Iris pigment epithelial cell (primary cell): ENCODE measurements around the gene PJA1.

Source experiments
- DNase-seq: peaks from one replicate; pipeline ENCODE4 v3.0.0-alpha.2; 2011; ENCODE audit warnings: low read depth

The PJA1 gene

DNA sequence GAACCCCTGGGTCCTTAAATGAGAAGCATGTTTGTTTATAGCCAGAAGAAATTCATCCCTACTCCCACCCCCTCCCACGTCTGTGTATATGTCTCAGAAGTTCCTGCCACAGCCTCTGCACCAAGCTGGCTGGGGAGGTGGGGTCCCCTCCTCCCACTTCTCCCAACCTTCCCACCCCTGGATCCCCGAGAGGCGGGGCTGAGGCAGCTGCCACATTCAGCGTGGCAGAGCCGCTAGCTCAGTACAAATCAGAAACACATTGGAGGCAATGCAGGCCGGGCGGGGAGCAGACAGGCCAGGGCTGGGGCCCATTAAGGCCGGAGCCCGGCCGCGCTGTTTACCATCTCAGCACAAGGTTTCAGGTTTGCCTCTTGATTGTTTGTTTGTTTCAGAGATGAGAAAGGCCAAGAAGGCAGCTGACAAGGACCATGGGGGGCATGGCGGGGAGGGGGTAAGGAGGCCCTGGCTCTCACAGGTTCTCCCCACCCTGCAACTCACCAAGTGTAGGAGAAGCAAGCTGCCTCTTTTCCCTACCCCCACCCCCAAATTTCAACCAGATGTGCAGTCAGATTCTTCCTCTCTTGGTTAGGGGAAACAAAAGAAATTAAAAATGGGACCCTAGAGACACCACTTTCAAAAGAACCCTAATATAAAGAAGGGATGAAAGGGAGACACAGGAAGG is 22.3 kb downstream of the PJA1 start:
- no peak for DNase-seq

DNA sequence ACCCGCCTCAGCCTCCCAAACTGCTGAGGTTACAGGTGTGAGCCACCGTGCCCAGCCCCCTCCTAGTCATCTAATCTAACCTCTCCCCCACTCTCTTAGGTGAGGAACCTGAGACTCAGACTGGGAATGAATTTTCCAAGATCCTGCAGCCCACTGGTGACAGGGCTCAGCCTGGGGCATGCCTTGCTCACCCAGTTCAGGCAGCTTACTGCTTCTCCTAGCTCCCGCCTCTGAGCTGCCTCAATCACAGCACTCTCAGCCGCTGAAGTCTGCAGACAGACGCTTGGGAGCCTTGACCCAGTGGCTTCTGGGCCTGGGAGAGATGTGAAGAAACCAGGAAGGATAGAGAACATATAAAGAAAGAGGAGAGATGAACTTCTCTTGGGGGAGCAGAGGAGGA is 24.4 kb downstream of the PJA1 start:
- DNase-seq, result no peak

GRCh38 chrX:69139516-69139915 is 25.7 kb downstream of the PJA1 start:
- DNase-seq, result no peak

GRCh38 chrX:69138512-69138911 is 26.7 kb downstream of the PJA1 start:
- DNase-seq, result no peak

DNA sequence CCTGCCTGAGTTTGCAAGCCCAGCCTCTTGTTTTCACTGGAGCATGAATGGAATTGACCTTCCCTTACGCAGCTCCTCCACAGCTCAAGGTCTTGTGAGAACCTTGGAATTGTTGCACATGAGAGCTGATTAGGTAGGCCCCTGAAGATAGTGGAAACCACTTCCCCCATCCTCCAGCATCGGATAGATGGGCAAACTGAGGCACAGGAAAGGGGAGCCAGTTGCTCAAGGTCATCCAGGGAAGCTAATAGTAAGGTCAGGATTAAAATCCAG is 27.2 kb downstream of the PJA1 start:
- no peak for DNase-seq

GRCh38 chrX:69137371-69138117 is 27.7 kb downstream of the PJA1 start:
- peak; percentile 62 for DNase-seq

DNA sequence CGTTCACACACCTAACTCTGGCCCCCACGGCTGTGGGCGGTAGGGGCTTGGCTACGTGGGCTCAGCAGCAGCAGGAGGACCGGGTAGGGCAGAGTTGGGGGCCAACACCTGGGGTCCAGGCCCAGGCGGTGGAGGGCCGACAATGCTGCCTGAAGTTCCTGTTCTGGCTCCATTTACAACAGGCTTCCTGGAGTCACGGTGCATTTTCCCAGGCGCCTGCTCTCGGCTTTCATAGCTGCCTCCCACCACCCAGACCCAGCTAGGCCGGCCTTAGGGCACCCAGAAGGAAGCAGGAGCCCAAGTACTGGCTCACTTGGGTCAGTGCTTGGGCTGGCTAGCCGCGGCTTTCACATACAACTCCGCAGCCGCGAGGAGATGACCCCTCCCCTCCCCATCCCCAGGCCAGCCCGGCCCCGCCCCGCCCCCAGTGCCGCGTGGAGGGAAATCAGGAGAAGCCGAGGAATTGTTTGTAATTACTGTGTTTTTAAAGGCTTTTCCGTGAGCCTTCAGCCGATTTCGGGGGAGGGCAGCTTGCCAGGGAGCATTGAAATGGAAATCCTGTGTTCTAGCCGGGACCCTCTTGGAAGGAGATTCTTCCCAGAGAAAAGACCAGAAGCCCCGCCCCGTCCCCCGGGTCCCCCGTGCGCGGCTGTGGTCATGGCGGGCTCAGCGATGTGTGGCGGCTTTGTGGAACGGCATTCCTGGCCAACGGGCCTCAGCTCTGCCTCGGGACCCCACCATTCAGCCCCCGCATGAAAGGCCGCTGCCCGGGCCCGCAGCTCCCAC is 28.5 kb downstream of the PJA1 start:
- DNase-seq, result no peak

DNA sequence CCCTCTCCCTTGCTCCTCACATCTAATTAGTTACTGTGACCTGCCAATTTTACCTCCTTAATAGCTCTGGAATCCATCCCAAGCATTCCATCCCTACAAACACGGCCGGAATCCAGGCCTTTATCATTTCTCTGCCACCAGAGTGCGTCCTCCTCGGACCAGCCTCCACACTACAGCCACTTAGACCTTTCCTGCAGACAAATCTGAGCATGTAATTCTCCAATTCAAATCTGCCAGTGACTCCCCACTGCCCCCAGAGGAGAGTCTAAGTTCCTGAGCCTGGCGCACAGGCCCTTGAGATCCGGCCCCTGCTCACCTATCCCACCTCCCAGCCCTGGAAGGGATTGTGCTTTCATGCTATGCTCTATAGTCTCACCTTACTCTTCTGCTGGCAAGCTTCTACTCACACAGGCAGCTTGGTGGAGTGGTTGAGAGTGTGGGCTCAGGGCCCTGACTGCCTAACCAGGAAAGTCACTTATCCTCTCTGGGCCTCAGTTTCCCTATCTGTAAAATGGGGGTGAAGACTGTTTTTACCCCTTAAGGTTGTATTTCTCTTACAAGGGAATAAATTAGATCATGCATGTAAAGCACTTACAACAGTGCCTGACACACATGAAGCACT is 31.2 kb downstream of the PJA1 start:
- DNase-seq, result peak; percentile 71

- DNase-seq, result no peak
These were observed 33.4 kb downstream of the PJA1 start for GRCh38 chrX:69131886-69132285.

- DNase-seq, result no peak
These were observed 34.8 kb downstream of the PJA1 start for GRCh38 chrX:69130439-69130838.

DNA sequence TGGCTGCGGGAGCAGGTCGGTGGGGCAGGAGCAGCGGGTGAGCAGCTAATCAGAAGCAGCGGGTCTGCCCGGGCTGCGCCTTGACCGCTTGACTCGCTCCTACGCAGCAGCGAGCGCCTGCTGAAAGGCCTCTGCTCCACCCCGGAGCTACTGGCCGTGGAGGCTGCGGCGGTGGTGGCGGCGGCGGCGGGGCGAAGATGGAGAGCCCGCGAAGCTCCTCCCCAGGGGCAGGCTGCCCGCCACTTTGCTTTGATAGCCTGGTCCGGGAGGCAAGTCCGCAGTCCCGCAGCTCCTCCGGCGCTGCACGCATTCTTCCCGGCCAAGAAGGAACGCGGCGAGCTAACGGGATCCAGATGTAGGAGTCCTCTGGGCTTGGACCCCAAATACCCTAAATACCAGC is 36.7 kb downstream of the PJA1 start:
- no peak for DNase-seq

- DNase-seq, result no peak
These were observed 37.8 kb downstream of the PJA1 start for GRCh38 chrX:69127466-69127865.

DNA sequence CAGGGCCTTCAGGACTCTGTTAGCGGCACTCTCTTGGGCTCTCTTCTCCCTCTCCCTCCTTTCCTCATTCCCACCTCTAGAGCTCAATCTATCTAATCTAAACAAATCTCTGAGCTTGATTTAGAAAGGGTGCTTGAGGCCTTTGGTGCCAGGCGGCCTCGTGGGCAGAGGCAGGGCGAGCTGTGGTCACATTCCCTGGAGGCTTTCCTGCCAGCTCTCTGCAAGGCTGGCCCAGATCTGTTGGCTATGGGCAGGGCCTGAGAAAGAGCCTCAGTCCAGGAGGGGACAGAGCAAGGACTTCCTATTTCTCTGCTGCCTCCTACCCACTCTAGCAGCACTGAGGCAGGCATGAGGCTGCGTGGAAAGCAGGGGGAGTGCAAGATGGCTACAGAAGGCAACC is 38.6 kb downstream of the PJA1 start:
- no peak for DNase-seq

- no peak for DNase-seq
These were observed 40.2 kb downstream of the PJA1 start for GRCh38 chrX:69125094-69125493.

- peak; percentile 33 for DNase-seq
These were observed 41.1 kb downstream of the PJA1 start for GRCh38 chrX:69124108-69124507.

DNA sequence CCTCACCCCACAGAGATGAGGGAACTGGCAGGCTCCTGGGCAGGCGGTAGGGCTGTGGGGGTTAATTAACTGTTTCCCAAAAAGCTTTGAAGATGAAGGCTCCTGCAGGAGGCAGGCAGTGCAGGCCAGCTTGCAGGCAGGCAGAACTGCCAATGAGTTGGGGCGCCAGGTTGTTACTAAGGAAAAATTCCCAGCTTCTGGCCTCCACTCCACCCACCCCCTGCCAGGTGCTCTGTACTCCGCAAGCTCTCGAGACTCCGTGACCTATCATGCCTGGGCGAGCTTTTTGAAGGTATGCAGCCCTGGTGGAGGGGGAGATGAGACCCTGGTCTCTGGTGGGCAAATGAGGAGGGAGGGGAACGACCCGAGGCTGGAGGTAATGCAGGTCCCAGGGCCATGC is 41.8 kb downstream of the PJA1 start:
- no peak for DNase-seq

GRCh38 chrX:69121321-69122000 is 43.8 kb downstream of the PJA1 start:
- no peak for DNase-seq

DNA sequence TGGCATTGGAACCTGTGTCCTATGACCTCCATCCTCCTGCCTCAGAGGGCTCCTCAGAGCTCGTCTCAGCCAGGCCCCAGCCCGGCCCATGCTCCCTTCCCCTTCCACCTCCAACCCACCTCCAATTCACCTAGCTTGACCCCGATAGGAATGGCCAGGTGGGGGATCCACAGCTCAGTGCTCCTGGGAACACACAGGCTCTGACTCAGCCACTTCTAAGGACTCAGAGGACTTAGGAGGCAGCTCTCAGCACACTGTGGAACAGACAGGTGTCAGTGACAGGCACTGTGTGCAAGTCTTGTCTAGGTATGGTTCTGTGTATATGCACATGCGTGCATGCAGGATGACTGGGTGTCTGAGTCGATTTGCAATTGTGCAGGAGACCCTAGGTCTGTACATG is 44.8 kb downstream of the PJA1 start:
- DNase-seq, result no peak

GRCh38 chrX:69119122-69119521 is 46.1 kb downstream of the PJA1 start:
- DNase-seq, result no peak

DNA sequence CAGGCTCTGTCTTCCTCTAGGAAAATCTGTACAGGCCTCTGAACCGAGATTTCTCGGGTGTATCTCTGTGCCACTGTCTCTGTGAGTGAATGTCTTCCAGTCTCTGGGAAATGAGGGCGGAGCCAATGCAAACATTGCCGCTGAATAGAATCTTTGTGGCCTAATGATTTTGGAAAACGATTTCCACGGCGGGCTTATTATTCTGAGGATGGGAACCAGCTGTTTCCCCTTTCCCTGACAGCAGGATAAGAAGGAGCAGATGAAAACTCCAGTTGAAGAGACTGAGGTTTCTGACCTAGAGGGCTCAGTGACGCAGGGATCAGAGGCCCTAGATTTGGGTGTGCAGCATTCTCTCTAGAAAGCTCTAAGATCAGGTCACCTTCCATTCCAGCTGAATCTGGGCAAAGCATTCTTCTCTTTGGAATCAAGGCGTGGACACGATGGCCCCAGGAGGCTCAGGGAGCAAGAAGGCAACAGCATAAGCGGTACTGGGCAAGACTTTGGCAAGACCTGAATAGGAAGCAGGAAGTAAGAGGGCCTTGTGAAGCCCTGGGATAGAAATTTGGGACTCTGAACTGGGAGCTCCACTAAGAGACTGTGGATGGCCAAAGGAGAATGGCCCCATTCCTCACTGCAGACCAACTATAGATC is 47.3 kb downstream of the PJA1 start:
- DNase-seq, result no peak

GRCh38 chrX:69116077-69116476 is 49.2 kb downstream of the PJA1 start:
- no peak for DNase-seq

GRCh38 chrX:69113723-69114122 is 51.5 kb downstream of the PJA1 start:
- DNase-seq, result no peak
